Loucy (cell line): ENCODE measurements around the gene RLN1.

ENCODE experiments used
- H2AFZ ChIP-seq: fragments of 200-600 bp; sonication (generic); 2 replicates; pipeline ENCODE4 v1.6.0; 2016; ENCODE audit warnings: antibody characterized with exemption, mild to moderate bottlenecking, low read length, moderate library complexity
- H3F3A ChIP-seq: fragments of 200-600 bp; 2 replicates; pipeline ENCODE4 v1.6.0; 2016; ENCODE audit warnings: antibody characterized with exemption, low read depth, mild to moderate bottlenecking
- H3K27me3 ChIP-seq: fragments of 200-600 bp; sonication (generic); 2 replicates; pipeline ENCODE4 v1.6.1; 2014; ENCODE audit warnings: low read length, mild to moderate bottlenecking; ENCODE audit not compliant: insufficient read depth, poor library complexity, severe bottlenecking
- H3K36me3 ChIP-seq: fragments of 200-600 bp; sonication (generic); 2 replicates; pipeline ENCODE4 v1.6.1; 2016; ENCODE audit warnings: low read length; ENCODE audit not compliant: insufficient read depth
- H3K4me1 ChIP-seq: fragments of 200-600 bp; sonication (generic); 2 replicates; pipeline ENCODE4 v1.5.1; 2014; ENCODE audit warnings: low read length, mild to moderate bottlenecking; ENCODE audit not compliant: insufficient read depth, poor library complexity, severe bottlenecking
- H3K4me2 ChIP-seq: fragments of 200-600 bp; sonication (generic); 2 replicates; pipeline ENCODE4 v1.6.0; 2014; ENCODE audit warnings: antibody characterized with exemption, low read length, low read depth, mild to moderate bottlenecking; ENCODE audit not compliant: poor library complexity, severe bottlenecking
- H3K4me3 ChIP-seq: fragments of 200-600 bp; sonication (generic); 2 replicates; pipeline ENCODE4 v1.5.1; 2014; ENCODE audit warnings: low read length, mild to moderate bottlenecking, mixed read lengths; ENCODE audit not compliant: poor library complexity, severe bottlenecking
- H3K79me2 ChIP-seq: fragments of 200-600 bp; sonication (generic); 2 replicates; pipeline ENCODE4 v1.6.1; 2014; ENCODE audit warnings: low read length; ENCODE audit not compliant: insufficient read depth
- H3K9ac ChIP-seq: fragments of 200-600 bp; sonication (generic); 2 replicates; pipeline ENCODE4 v1.6.0; 2014; ENCODE audit warnings: mild to moderate bottlenecking, low read depth, low read length, moderate library complexity; ENCODE audit not compliant: poor library complexity, severe bottlenecking
- H3K9me2 ChIP-seq: fragments of 200-600 bp; sonication (generic); replicated peaks from 2 replicates; pipeline ENCODE4 v1.6.1; 2016; ENCODE audit warnings: low read depth, low read length, mixed read lengths
- H3K9me3 ChIP-seq: fragments of 200-600 bp; sonication (generic); 2 replicates; pipeline ENCODE4 v1.6.1; 2014; ENCODE audit warnings: mild to moderate bottlenecking, antibody characterized with exemption, low read length, low read depth; ENCODE audit not compliant: insufficient read depth
- H4K20me1 ChIP-seq: fragments of 200-600 bp; sonication (generic); 2 replicates; pipeline ENCODE4 v1.6.0; 2014; ENCODE audit warnings: antibody characterized with exemption, low read length, mild to moderate bottlenecking; ENCODE audit not compliant: insufficient read depth, poor library complexity, severe bottlenecking
- CTCF ChIP-seq: fragments of 200-600 bp; sonication (generic); conservative IDR thresholded peaks from 2 replicates; pipeline ENCODE4 v1.5.1; 2014; ENCODE audit warnings: mild to moderate bottlenecking, antibody characterized with exemption, low read length
- EZH2phosphoT487 ChIP-seq: fragments of 200-600 bp; IDR thresholded peaks from 2 replicates; pipeline ENCODE4 v1.6.1; 2018; ENCODE audit warnings: antibody characterized with exemption, mild to moderate bottlenecking, moderate library complexity, borderline replicate concordance

Gene RLN1

DNA sequence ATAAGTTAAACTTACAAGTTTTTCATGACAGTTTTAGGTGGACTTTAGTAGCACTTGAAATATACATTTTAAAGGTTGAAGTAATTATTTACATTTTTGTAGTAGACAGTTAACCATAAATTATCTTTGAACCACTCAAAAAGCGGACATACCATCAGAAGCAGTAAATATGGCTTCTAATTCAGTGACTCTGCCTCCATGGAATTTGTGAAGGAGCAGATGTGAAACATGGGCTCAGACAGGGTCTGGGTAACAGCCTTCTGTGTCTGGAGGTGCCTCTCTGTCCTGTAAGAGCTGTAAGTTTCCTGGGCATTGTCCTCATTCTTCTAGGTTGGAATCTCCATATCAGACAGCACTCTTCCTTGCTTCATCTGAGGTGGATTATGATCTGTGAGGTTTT lies 47.5 kb downstream of the RLN1 start:
- Histone ChIP-seq H3K4me1 (no peaks in the 10 kb centered on the region), H3K36me3 (no peaks in the 10 kb centered on the region), H3K4me2 (no peak overlapping the region), H3K9ac (no peak overlapping the region), H3K4me3 (no peak overlapping the region), H3F3A (no peaks in the 10 kb centered on the region), H3K79me2 (no peaks in the 10 kb centered on the region), H3K9me2 (no peaks in the 10 kb centered on the region), H3K9me3 (no peaks in the 10 kb centered on the region; the same call in 1 of the 2 replicates), H2AFZ (no peak overlapping the region), H3K27me3 (no peaks in the 10 kb centered on the region), H4K20me1 (no peaks in the 10 kb centered on the region)
- TF ChIP-seq EZH2phosphoT487 (no peak), CTCF (no peak)

GRCh38 chr9:5288591-5288990 lies 51.1 kb downstream of the RLN1 start:
- Histone ChIP-seq H4K20me1 (no peaks in the 10 kb centered on the region), H3K9me3 (no peaks in the 10 kb centered on the region), H3K9ac (no peak overlapping the region), H3K4me3 (no peak overlapping the region), H3K36me3 (no peaks in the 10 kb centered on the region), H3K27me3 (no peaks in the 10 kb centered on the region), H3K4me1 (peaks cover 3% of the 10 kb centered on the region), H3K4me2 (no peak overlapping the region), H3F3A (no peaks in the 10 kb centered on the region), H3K79me2 (no peaks in the 10 kb centered on the region), H3K9me2 (no peaks in the 10 kb centered on the region), H2AFZ (no peak overlapping the region)
- no peak for TF ChIP-seq CTCF
- TF ChIP-seq EZH2phosphoT487 = no peak

DNA sequence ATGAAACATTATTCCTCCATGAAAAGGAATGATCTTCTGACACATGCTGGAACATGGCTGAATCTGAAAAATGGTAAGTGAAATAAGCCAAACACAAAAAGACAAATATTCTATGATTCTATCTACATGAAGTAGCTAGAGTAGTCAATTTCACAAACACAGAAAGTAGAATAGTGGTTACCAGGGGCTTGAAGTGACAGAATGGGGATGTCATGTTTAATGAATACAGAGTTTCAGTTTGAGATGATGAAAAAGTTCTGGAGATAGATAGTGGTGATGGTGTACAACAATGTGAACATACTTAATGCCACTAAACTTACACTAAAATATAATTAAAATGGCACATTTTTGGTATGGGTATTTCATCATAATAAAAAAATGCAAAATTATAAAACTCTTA lies 53.4 kb downstream of the RLN1 start:
- TF ChIP-seq EZH2phosphoT487 (no peak), CTCF (no peak)
- Histone ChIP-seq H3K4me2 (no peak overlapping the region), H3K9me2 (no peaks in the 10 kb centered on the region), H3F3A (no peaks in the 10 kb centered on the region), H3K4me1 (peaks cover 6% of the 10 kb centered on the region), H3K4me3 (no peak overlapping the region), H3K9me3 (no peaks in the 10 kb centered on the region), H2AFZ (no peak overlapping the region), H4K20me1 (no peaks in the 10 kb centered on the region), H3K36me3 (no peaks in the 10 kb centered on the region), H3K79me2 (no peaks in the 10 kb centered on the region), H3K9ac (no peak overlapping the region), H3K27me3 (no peaks in the 10 kb centered on the region)
